Mucosa of rectum (tissue), 2 donors: ENCODE data around the gene FTMT.

Source experiments
- H3K27ac ChIP-seq, 2 donors: one replicate each; pipeline ENCODE4 v1.7.0; 2013; ENCODE audit warnings: inconsistent platforms in 2 of 2, low read depth in 2 of 2, low read length in 2 of 2
- H3K27me3 ChIP-seq, 2 donors: one replicate each; pipeline ENCODE4 v1.7.0; 2013; ENCODE audit warnings: low read length in 2 of 2; ENCODE audit not compliant: control insufficient read depth in 2 of 2, insufficient read depth in 2 of 2
- H3K36me3 ChIP-seq, 2 donors: one replicate each; pipeline ENCODE4 v1.7.0; 2013; ENCODE audit warnings: low read length in 2 of 2; ENCODE audit not compliant: control insufficient read depth in 2 of 2, insufficient read depth in 2 of 2
- H3K4me1 ChIP-seq, 2 donors: one replicate each; pipeline ENCODE4 v1.7.0; 2013; ENCODE audit warnings: low read length in 2 of 2, mild to moderate bottlenecking in 1 of 2; ENCODE audit not compliant: control insufficient read depth in 2 of 2, insufficient read depth in 2 of 2
- H3K4me3 ChIP-seq, 2 donors: one replicate each; pipeline ENCODE4 v1.7.0; 2013; ENCODE audit warnings: low read length in 2 of 2
- H3K9ac ChIP-seq, 2 donors: one replicate each; pipeline ENCODE4 v1.7.0; 2013; ENCODE audit warnings: low read length in 2 of 2, low read depth in 1 of 2, mild to moderate bottlenecking in 1 of 2
- H3K9me3 ChIP-seq, 2 donors: one replicate each; pipeline ENCODE4 v1.7.0; 2013; ENCODE audit warnings: low read length in 2 of 2; ENCODE audit not compliant: control insufficient read depth in 2 of 2
- donor health status: healthy.
- donor health status: Normal muscosa, but diverticular disease.

FTMT gene

GRCh38 chr5:121862801-121863200, 11.1 kb downstream of the FTMT start:
- H3K4me3 ChIP-seq, result no peak overlapping the region
- peaks cover 2 to 6% of the 10 kb centered on the region in 2 donors for H3K4me1 ChIP-seq
- H3K9me3 ChIP-seq, result no peaks in the 10 kb centered on the region
- no peaks in the 10 kb centered on the region for H3K27me3 ChIP-seq
- no peak overlapping the region for H3K9ac ChIP-seq
- no peak overlapping the region for H3K27ac ChIP-seq
- no peaks in the 10 kb centered on the region for H3K36me3 ChIP-seq

- Histone ChIP-seq H3K9me3 (no peaks in the 10 kb centered on the region), H3K9ac (no peak overlapping the region), H3K27ac (no peak overlapping the region), H3K4me1 (peaks cover 2 to 6% of the 10 kb centered on the region in 2 donors), H3K36me3 (no peaks in the 10 kb centered on the region), H3K4me3 (no peak overlapping the region), H3K27me3 (no peaks in the 10 kb centered on the region)
Observed at GRCh38 chr5:121863753-121864285, 12.1 kb downstream of the FTMT start.

- Histone ChIP-seq H3K36me3 (no peaks in the 10 kb centered on the region), H3K4me3 (no peak overlapping the region), H3K27ac (no peak overlapping the region), H3K9me3 (no peaks in the 10 kb centered on the region), H3K4me1 (peaks cover 2 to 6% of the 10 kb centered on the region in 2 donors), H3K27me3 (no peaks in the 10 kb centered on the region), H3K9ac (no peak overlapping the region)
Observed at GRCh38 chr5:121867403-121867802, 15.7 kb downstream of the FTMT start.

- no peak overlapping the region for H3K4me3 ChIP-seq
- H3K9ac ChIP-seq, result no peak overlapping the region
- H3K9me3 ChIP-seq, result no peaks in the 10 kb centered on the region
- no peaks in the 10 kb centered on the region for H3K4me1 ChIP-seq
- no peaks in the 10 kb centered on the region for H3K27me3 ChIP-seq
- no peaks in the 10 kb centered on the region for H3K36me3 ChIP-seq
- H3K27ac ChIP-seq, result no peak overlapping the region
Observed at GRCh38 chr5:121870489-121870888, 18.8 kb downstream of the FTMT start.

GRCh38 chr5:121872856-121873255, 21.2 kb downstream of the FTMT start:
- H3K27ac ChIP-seq, result no peak overlapping the region
- H3K9me3 ChIP-seq, result no peaks in the 10 kb centered on the region
- H3K36me3 ChIP-seq, result no peaks in the 10 kb centered on the region
- H3K4me1 ChIP-seq, result no peaks in the 10 kb centered on the region
- no peak overlapping the region for H3K9ac ChIP-seq
- no peaks in the 10 kb centered on the region for H3K27me3 ChIP-seq
- no peak overlapping the region for H3K4me3 ChIP-seq

- Histone ChIP-seq H3K27ac (no peak overlapping the region), H3K4me1 (no peaks in the 10 kb centered on the region), H3K27me3 (no peaks in the 10 kb centered on the region), H3K9me3 (no peaks in the 10 kb centered on the region), H3K4me3 (no peak overlapping the region), H3K9ac (no peak overlapping the region), H3K36me3 (no peaks in the 10 kb centered on the region)
Observed at GRCh38 chr5:121873409-121873808, 21.7 kb downstream of the FTMT start.

GRCh38 chr5:121885630-121886029, 33.9 kb downstream of the FTMT start:
- Histone ChIP-seq H3K9ac (no peak overlapping the region), H3K4me1 (no peaks in the 10 kb centered on the region), H3K9me3 (no peaks in the 10 kb centered on the region), H3K36me3 (no peaks in the 10 kb centered on the region), H3K27ac (no peak overlapping the region), H3K27me3 (no peaks in the 10 kb centered on the region), H3K4me3 (no peak overlapping the region)

- no peaks in the 10 kb centered on the region for H3K27me3 ChIP-seq
- no peaks in the 10 kb centered on the region for H3K4me1 ChIP-seq
- H3K4me3 ChIP-seq, result no peak overlapping the region
- no peak overlapping the region for H3K9ac ChIP-seq
- H3K27ac ChIP-seq, result no peak overlapping the region
- no peaks in the 10 kb centered on the region for H3K9me3 ChIP-seq
- H3K36me3 ChIP-seq, result no peaks in the 10 kb centered on the region
Observed at GRCh38 chr5:121887727-121888126, 36.0 kb downstream of the FTMT start.

- no peaks in the 10 kb centered on the region for H3K27me3 ChIP-seq
- H3K4me3 ChIP-seq, result no peak overlapping the region
- H3K4me1 ChIP-seq, result no peaks in the 10 kb centered on the region
- no peaks in the 10 kb centered on the region for H3K36me3 ChIP-seq
- no peak overlapping the region for H3K27ac ChIP-seq
- no peak overlapping the region for H3K9ac ChIP-seq
- no peaks in the 10 kb centered on the region for H3K9me3 ChIP-seq
Observed at GRCh38 chr5:121890297-121890858, 38.7 kb downstream of the FTMT start.

- H3K4me3 ChIP-seq, result no peak overlapping the region
- no peaks in the 10 kb centered on the region for H3K9me3 ChIP-seq
- H3K27ac ChIP-seq, result no peak overlapping the region
- no peaks in the 10 kb centered on the region for H3K27me3 ChIP-seq
- no peak overlapping the region for H3K9ac ChIP-seq
- no peaks in the 10 kb centered on the region for H3K36me3 ChIP-seq
- H3K4me1 ChIP-seq, result no peaks in the 10 kb centered on the region
Observed at GRCh38 chr5:121897341-121897740, 45.7 kb downstream of the FTMT start.

GRCh38 chr5:121899346-121899745, 47.7 kb downstream of the FTMT start:
- H3K27me3 ChIP-seq, result no peaks in the 10 kb centered on the region

More at GRCh38 chr5:121899346-121899745, 47.7 kb downstream of the FTMT start:
- Histone ChIP-seq H3K36me3 (no peaks in the 10 kb centered on the region), H3K4me3 (no peak overlapping the region), H3K4me1 (no peaks in the 10 kb centered on the region), H3K9ac (no peak overlapping the region), H3K27ac (no peak overlapping the region), H3K9me3 (no peaks in the 10 kb centered on the region)
